ENCODE measurements around the gene PJVK.

DNA sequence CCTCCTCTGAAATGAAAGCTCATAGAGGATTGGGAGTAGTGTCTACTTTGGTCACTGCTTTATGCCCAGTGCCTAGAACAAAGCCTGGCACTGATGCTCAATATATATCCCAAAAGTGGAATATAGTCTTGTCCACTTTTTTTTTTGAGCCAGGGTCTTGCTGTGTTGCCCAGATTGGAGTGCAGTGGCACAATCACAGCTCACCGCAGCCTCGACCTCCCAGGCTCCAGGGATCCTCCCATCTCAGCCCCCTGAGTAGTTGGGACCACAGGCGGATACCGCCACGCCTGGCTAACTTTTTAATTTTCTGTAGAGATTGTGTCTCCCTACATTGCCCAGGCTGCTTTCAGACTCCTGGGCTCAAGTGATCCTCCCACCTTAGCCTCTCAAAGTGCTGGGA is 23.4 kb downstream of the PJVK start:
- TF ChIP-seq, protein P1, sequence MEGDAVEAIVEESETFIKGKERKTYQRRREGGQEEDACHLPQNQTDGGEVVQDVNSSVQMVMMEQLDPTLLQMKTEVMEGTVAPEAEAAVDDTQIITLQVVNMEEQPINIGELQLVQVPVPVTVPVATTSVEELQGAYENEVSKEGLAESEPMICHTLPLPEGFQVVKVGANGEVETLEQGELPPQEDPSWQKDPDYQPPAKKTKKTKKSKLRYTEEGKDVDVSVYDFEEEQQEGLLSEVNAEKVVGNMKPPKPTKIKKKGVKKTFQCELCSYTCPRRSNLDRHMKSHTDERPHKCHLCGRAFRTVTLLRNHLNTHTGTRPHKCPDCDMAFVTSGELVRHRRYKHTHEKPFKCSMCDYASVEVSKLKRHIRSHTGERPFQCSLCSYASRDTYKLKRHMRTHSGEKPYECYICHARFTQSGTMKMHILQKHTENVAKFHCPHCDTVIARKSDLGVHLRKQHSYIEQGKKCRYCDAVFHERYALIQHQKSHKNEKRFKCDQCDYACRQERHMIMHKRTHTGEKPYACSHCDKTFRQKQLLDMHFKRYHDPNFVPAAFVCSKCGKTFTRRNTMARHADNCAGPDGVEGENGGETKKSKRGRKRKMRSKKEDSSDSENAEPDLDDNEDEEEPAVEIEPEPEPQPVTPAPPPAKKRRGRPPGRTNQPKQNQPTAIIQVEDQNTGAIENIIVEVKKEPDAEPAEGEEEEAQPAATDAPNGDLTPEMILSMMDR (IDR thresholded peaks at IDR 0.05): no peak
- TF ChIP-seq EZH2phosphoT487 (IDR thresholded peaks at IDR 0.05; ENCODE audit: borderline replicate concordance, low read depth) (no peak), FOXM1 (IDR thresholded peaks at IDR 0.05; ENCODE audit: low read depth) (no peak), YY1 (IDR thresholded peaks at IDR 0.05; ENCODE audit: low read depth) (no peak), TEAD4 (IDR thresholded peaks at IDR 0.05; ENCODE audit: borderline replicate concordance, insufficient read depth) (no peak), TAF1 (IDR thresholded peaks at IDR 0.05; ENCODE audit: borderline replicate concordance, low read depth, low read length) (no peak), NRF1 (IDR thresholded peaks at IDR 0.05; ENCODE audit: low read depth, low read length) (no peak), RFX5 (IDR thresholded peaks at IDR 0.05; ENCODE audit: low read length) (no peak), TCF12 (IDR thresholded peaks at IDR 0.05) (no peak), GABPA (IDR thresholded peaks at IDR 0.05; ENCODE audit: low read depth) (no peak)
- TF ChIP-seq, protein P2, sequence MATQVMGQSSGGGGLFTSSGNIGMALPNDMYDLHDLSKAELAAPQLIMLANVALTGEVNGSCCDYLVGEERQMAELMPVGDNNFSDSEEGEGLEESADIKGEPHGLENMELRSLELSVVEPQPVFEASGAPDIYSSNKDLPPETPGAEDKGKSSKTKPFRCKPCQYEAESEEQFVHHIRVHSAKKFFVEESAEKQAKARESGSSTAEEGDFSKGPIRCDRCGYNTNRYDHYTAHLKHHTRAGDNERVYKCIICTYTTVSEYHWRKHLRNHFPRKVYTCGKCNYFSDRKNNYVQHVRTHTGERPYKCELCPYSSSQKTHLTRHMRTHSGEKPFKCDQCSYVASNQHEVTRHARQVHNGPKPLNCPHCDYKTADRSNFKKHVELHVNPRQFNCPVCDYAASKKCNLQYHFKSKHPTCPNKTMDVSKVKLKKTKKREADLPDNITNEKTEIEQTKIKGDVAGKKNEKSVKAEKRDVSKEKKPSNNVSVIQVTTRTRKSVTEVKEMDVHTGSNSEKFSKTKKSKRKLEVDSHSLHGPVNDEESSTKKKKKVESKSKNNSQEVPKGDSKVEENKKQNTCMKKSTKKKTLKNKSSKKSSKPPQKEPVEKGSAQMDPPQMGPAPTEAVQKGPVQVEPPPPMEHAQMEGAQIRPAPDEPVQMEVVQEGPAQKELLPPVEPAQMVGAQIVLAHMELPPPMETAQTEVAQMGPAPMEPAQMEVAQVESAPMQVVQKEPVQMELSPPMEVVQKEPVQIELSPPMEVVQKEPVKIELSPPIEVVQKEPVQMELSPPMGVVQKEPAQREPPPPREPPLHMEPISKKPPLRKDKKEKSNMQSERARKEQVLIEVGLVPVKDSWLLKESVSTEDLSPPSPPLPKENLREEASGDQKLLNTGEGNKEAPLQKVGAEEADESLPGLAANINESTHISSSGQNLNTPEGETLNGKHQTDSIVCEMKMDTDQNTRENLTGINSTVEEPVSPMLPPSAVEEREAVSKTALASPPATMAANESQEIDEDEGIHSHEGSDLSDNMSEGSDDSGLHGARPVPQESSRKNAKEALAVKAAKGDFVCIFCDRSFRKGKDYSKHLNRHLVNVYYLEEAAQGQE (IDR thresholded peaks at IDR 0.05; ENCODE audit: low read depth, low read length): no peak
- TF ChIP-seq, protein P3, sequence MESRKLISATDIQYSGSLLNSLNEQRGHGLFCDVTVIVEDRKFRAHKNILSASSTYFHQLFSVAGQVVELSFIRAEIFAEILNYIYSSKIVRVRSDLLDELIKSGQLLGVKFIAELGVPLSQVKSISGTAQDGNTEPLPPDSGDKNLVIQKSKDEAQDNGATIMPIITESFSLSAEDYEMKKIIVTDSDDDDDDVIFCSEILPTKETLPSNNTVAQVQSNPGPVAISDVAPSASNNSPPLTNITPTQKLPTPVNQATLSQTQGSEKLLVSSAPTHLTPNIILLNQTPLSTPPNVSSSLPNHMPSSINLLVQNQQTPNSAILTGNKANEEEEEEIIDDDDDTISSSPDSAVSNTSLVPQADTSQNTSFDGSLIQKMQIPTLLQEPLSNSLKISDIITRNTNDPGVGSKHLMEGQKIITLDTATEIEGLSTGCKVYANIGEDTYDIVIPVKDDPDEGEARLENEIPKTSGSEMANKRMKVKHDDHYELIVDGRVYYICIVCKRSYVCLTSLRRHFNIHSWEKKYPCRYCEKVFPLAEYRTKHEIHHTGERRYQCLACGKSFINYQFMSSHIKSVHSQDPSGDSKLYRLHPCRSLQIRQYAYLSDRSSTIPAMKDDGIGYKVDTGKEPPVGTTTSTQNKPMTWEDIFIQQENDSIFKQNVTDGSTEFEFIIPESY (IDR thresholded peaks at IDR 0.05; ENCODE audit: borderline replicate concordance, low read depth): no peak
- TF ChIP-seq, protein P4, sequence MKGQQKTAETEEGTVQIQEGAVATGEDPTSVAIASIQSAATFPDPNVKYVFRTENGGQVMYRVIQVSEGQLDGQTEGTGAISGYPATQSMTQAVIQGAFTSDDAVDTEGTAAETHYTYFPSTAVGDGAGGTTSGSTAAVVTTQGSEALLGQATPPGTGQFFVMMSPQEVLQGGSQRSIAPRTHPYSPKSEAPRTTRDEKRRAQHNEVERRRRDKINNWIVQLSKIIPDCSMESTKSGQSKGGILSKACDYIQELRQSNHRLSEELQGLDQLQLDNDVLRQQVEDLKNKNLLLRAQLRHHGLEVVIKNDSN (IDR thresholded peaks at IDR 0.05; ENCODE audit: borderline replicate concordance, low read depth): no peak
- TF ChIP-seq, protein P5, sequence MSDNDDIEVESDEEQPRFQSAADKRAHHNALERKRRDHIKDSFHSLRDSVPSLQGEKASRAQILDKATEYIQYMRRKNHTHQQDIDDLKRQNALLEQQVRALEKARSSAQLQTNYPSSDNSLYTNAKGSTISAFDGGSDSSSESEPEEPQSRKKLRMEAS (IDR thresholded peaks at IDR 0.05; ENCODE audit: low read depth): no peak

Measured in SK-N-SH (cell line).